Frontal cortex (tissue), 4 donors: ENCODE results near the gene PNPLA6. TPM values are rescaled to one million over a fixed set of nuclear protein-coding genes. Genes with fewer than 3 reads are reported as not detected.
"Not testable (repeated sequence)": the region's sequence is repeated elsewhere in the genome, so short reads cannot be mapped to it uniquely, and the experiment has no call there.

ENCODE experiments used
- DNase-seq, 2 donors: peaks; one replicate each; pipeline ENCODE4 v3.0.0; 2012; ENCODE audit warnings: low spot score in 2 of 2
- FAIRE-seq: peaks from 2 replicates; lab custom pipeline; 2012; peaks lifted over from hg19 to GRCh38; lab: Jason Lieb, UNC
- total RNA-seq: library from RNA; depleted of rRNA; stranded (reverse); fragments of >200 nt; gene quantifications from one replicate; pipeline ENCODE4 v1.2.3, GENCODE V29; 2014
- donor health status: control.
- donor health status: control.
- donor health status: control.

The PNPLA6 gene
- total RNA-seq, 1 donor from 2014 or later: 45.2 TPM

GRCh38 chr19:7528522-7529245 lies 6.8 kb upstream of the PNPLA6 start:
- no peak for FAIRE-seq
- no peak for DNase-seq

- DNase-seq (no peak), FAIRE-seq (no peak)
Measured at GRCh38 chr19:7529246-7529600, 6.3 kb upstream of the PNPLA6 start.

GRCh38 chr19:7529610-7530490 lies 5.7 kb upstream of the PNPLA6 start:
- FAIRE-seq (no peak), DNase-seq (no peak)

GRCh38 chr19:7533281-7533885 lies 2.1 kb upstream of the PNPLA6 start:
- no peak for FAIRE-seq

GRCh38 chr19:7533925-7534480 lies 1.5 kb upstream of the PNPLA6 start:
- DNase-seq (peak; percentile 91 to 93), FAIRE-seq (no peak)

More at GRCh38 chr19:7533281-7533885, 2.1 kb upstream of the PNPLA6 start:
- no peak for DNase-seq

GRCh38 chr19:7534531-7535046 lies 928 bp upstream of the PNPLA6 start:
- DNase-seq (peak; percentile 80 to 83), FAIRE-seq (no peak)

- no peak for FAIRE-seq
- DNase-seq: peak in 1 of 2 donors; percentile 51
Measured at GRCh38 chr19:7535998-7536695, 630 bp downstream of the PNPLA6 start.

GRCh38 chr19:7538990-7539389 lies 3.5 kb downstream of the PNPLA6 start:
- DNase-seq, FAIRE-seq: not testable (repeated sequence)

GRCh38 chr19:7539827-7540425 lies 4.4 kb downstream of the PNPLA6 start:
- DNase-seq (no peak), FAIRE-seq (no peak)

GRCh38 chr19:7540761-7541474 lies 5.4 kb downstream of the PNPLA6 start:
- FAIRE-seq: no peak
- no peak for DNase-seq

- FAIRE-seq (no peak), DNase-seq (no peak)
Measured at GRCh38 chr19:7541475-7541824, 5.9 kb downstream of the PNPLA6 start.

- no peak for FAIRE-seq
- no peak for DNase-seq
Measured at GRCh38 chr19:7541828-7542443, 6.4 kb downstream of the PNPLA6 start.

- no peak for FAIRE-seq
- no peak for DNase-seq
Measured at GRCh38 chr19:7542556-7543348, 7.2 kb downstream of the PNPLA6 start.

- DNase-seq: no peak
- no peak for FAIRE-seq
Measured at GRCh38 chr19:7544626-7545025, 9.1 kb downstream of the PNPLA6 start.

- DNase-seq: no peak
- no peak for FAIRE-seq
Measured at GRCh38 chr19:7545300-7545699, 9.8 kb downstream of the PNPLA6 start.

GRCh38 chr19:7545904-7546303 lies 10.4 kb downstream of the PNPLA6 start:
- no peak for FAIRE-seq
- no peak for DNase-seq

GRCh38 chr19:7547159-7547558 lies 11.6 kb downstream of the PNPLA6 start:
- FAIRE-seq (no peak), DNase-seq (no peak)
